Measurements from ENCODE around the gene CNTNAP5.

DNA sequence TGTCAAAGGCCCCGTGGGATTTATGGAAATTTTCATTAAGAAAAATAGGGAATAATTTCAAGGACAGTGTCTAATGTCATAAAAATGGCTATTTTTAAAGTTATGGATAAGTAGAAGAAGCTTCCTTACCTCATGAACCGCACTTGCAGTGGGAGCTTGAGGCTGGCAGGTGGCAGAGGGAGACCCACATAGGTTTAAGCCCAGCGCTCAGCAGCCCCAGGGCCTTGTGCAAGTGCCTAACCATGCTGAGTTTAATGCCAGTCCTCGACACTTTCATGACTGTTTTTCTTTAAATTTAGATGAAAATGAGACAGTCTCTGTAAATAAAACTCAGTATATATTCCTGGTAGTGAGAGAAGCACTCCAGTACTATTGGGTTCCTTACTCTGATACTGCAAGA, 285.6 kb downstream of the CNTNAP5 start:
- no peak for TF ChIP-seq CTCF (IDR thresholded peaks at IDR 0.05)
- TF ChIP-seq, protein P1, sequence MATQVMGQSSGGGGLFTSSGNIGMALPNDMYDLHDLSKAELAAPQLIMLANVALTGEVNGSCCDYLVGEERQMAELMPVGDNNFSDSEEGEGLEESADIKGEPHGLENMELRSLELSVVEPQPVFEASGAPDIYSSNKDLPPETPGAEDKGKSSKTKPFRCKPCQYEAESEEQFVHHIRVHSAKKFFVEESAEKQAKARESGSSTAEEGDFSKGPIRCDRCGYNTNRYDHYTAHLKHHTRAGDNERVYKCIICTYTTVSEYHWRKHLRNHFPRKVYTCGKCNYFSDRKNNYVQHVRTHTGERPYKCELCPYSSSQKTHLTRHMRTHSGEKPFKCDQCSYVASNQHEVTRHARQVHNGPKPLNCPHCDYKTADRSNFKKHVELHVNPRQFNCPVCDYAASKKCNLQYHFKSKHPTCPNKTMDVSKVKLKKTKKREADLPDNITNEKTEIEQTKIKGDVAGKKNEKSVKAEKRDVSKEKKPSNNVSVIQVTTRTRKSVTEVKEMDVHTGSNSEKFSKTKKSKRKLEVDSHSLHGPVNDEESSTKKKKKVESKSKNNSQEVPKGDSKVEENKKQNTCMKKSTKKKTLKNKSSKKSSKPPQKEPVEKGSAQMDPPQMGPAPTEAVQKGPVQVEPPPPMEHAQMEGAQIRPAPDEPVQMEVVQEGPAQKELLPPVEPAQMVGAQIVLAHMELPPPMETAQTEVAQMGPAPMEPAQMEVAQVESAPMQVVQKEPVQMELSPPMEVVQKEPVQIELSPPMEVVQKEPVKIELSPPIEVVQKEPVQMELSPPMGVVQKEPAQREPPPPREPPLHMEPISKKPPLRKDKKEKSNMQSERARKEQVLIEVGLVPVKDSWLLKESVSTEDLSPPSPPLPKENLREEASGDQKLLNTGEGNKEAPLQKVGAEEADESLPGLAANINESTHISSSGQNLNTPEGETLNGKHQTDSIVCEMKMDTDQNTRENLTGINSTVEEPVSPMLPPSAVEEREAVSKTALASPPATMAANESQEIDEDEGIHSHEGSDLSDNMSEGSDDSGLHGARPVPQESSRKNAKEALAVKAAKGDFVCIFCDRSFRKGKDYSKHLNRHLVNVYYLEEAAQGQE (IDR thresholded peaks at IDR 0.05; ENCODE audit: insufficient read depth in 1 of 2, low read depth in 2 of 2, low read length in 1 of 2) = no peak
